ENCODE measurements around the gene C16orf74.

Gene C16orf74

DNA sequence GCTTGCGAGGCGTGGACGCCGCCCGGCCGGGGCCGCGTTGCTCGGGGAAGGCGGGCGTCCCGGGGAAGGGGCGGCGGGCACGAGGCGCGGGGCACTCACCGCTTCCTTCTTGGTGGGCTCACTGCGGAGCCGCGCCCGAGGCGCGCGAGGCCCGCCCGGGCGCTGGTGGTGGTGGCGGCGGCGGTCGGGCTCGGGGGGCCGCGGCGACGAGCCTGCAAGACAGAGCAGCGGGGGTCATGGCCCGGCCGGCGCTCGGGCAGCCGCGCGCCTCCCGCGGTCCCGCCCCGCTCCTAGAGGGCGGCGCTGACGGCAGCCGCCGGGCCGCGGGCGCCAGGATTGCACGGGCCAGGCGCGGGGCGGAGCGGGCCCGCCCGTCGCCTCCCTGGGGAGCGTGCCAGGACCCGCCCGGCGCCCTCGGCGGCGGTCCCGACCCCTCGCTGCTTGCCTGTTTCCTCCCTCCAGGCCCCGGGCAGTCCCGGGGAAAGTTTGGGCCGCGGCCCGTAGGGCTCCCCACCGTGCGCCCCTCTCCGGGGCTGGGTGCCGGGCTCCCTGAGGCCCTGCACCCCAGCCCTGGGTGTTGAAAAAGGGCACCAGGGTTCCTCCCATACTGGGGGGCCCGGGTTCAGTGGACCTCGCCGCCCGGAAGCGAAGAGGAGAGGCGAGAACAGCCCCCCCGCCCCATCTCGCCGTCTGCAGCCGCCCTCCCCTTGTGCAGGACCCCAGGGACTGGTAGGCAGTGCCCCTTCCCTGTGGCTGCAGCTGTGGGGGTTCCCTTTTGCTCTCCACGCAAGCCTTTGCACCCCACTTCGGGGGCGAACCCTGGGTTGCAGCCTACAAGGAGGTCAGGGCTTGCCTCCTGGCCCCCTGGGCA is at the start of gene C16orf74:
TSS of gene C16orf74 (minus strand) at position 270 of the 871 bp plus-strand sequence. CDS start 15,879 bp downstream, outside the sequence.
- DNase-seq (ENCODE audit: extremely low read depth in 1 of 2, low read depth in 1 of 2), result no peak

DNA sequence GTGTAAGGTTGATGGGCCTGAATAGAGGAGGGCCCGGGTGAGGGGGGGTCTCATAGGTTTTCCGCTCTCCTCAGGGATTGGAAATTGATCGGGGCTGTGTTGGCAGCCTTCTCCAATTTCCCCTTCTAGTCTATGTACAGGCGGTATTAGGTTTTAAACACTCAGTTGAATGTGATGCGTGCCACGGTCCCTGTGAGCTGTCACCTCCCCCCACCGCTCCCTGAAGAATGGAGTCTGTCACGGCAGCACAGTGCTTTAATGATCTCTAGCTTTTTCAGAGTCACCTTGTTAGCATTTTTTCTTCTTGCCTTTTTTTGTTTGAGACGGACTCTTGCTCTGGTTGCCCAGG is 49.4 kb upstream of the C16orf74 start:
- DNase-seq (ENCODE audit: extremely low read depth in 1 of 2, low read depth in 1 of 2), result no peak

DNA sequence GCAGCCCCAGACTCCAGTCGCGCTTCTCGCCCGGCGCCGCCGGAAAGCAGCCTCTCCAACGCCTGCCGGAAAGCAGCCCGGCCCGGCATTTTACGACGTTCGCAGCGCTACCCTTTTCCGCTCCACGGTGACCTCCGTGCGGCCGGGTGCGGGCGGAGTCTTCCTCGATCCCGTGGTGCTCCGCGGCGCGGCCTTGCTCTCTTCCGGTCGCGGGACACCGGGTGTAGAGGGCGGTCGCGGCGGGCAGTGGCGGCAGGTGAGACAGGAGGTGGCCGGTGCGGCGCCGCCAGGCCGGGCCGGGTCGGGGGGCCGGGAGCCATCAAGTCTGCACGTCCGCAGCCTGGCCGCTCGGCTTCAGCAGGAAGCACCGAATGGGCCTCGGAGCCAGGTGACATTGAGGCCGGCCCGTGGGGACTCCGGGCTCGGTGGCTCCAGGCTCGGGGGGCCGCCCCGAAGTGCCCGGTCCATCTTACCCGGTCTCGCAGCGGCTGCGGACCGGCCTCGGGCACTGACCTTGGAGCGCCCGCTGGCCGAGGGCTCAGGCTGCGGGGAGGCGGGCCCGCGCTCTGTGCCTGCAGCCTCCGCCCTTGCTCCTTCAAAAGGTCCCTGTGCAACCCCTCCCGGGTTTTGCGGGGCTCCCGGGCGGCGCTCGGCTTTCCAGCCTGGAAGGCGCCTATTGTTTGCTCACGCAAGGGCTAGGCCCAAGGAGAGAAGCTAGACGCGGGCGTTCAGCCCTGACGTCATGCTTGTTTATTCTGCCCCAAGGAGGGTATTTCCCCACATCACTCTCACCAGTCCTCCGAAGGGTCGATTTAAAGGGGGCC is 48.8 kb upstream of the C16orf74 start, which contains the start of the genes COX4I1 and EMC8:
TSS of gene COX4I1 (plus strand) at position 199 of the 824 bp plus-strand sequence. CDS start 1,511 bp downstream, outside the sequence.
TSS of gene EMC8 (minus strand) at position 48 of the 824 bp plus-strand sequence. CDS start 249 bp downstream, outside the sequence.
- DNase-seq (ENCODE audit: extremely low read depth in 1 of 2, low read depth in 1 of 2), result peak; percentile 82 to 88

DNA sequence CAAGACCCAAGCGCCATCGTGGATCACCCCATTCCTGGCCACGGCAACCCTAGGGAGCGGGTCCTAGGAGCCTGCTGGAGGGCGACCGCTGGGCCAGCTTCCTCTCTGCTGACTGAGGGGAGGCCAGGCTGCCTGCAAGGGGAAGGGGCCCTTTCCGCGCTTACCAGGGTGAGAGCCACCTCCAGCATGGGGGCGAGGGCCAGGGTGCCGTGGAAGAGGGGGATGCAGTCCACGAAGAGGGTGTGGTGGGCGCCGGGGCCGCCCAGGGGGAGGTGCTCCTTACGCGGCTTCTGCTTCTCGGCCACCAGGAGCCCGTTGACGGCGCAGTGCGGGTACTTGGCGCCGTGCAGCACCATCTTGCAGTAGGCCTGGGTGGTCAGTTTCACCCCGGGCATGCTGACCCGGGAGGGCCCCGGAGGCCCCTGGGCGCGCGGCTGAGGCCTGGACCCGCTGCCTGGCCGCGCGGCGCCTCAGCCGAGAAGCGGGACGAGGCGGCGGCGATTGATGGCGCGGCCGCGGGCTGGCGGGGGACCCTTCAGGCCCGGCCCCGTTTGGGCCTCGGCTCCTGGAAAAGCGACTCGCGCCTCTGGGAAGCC is 48.1 kb upstream of the C16orf74 start:
- DNase-seq (ENCODE audit: extremely low read depth in 1 of 2, low read depth in 1 of 2), result no peak

DNA sequence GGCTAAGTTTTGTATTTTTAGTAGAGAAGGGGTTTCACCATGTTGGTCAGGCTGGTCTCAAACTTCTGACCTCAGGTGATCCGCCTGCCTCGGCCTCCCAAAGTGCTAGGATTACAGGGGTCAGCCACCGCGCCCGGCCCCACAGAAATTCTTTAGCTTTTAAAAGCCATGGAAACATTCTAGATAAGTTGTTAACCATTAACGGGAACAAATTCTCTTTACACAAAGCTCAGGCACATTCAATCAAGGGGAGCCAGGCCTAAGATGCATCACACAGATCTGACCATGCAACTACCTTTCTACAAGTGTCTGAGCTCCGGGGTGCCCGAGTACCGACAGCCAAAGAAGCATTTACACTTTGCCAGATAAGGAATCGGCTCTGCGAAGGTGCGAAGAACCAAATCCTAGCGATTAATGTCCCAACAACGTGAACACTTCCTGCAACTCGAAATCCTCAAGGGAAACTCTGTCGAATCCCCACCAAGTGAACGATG is 47.4 kb upstream of the C16orf74 start:
- no peak for DNase-seq (ENCODE audit: extremely low read depth in 1 of 2, low read depth in 1 of 2)

DNA sequence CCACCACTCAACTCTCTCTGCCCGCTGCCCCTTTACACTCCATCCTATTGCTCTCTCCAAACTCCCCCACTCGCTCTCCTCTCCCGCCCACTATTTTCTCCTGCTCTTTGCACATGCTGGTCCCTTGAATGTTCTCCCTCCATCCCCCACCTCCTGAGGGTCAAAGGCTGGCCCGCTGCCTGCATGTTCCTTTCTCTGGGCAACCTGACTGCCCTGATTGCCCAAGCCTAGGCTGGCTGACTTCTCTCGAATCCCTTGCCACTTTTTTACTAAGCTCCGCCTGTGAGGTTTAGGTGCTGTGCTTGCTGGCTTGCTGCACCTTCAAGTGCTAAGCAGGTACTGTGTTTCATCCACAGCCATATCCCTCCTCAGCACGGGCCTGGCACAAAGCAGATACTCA is 45.7 kb upstream of the C16orf74 start:
- DNase-seq (ENCODE audit: extremely low read depth in 1 of 2, low read depth in 1 of 2), result no peak

DNA sequence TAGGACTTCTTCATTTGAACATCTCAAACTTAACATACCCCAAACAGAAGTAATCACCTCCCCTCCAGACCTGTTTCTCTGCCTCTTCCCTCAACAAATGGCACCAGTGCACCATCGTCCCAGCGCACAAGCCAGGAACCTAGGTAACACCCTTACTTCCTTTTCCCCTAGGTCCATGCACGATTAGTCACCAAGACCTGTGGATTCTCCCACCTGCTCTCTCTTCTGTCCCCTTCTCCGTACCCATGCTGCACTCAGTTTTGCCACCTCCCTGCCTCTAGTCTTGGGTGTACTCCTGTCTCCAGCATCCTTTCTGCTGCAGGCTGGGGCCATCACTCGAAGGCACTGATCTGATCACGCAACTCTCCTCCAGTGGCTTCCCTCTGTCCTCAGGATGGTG is 45.3 kb upstream of the C16orf74 start:
- DNase-seq (ENCODE audit: extremely low read depth in 1 of 2, low read depth in 1 of 2), result no peak

DNA sequence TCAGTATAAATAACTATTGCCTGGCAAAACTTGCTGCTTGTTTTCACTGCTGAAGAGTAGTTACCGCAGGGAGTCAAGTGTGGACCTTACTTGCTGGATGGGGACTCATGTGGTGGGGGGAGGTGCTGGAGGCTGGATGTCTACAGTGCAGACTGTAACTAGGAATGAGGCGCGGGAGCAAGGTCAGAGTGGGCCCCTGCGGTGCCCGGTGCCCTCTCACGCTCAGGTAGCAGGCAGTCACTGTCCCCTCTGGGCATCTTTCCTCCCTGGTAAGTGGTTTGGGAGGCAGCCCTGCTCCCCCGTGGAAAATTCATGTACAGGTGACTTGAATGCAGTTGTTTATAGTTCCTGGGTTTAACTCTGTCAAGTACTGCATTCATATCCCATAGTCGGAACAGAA is 43.8 kb upstream of the C16orf74 start:
- DNase-seq (ENCODE audit: extremely low read depth in 1 of 2, low read depth in 1 of 2), result no peak

DNA sequence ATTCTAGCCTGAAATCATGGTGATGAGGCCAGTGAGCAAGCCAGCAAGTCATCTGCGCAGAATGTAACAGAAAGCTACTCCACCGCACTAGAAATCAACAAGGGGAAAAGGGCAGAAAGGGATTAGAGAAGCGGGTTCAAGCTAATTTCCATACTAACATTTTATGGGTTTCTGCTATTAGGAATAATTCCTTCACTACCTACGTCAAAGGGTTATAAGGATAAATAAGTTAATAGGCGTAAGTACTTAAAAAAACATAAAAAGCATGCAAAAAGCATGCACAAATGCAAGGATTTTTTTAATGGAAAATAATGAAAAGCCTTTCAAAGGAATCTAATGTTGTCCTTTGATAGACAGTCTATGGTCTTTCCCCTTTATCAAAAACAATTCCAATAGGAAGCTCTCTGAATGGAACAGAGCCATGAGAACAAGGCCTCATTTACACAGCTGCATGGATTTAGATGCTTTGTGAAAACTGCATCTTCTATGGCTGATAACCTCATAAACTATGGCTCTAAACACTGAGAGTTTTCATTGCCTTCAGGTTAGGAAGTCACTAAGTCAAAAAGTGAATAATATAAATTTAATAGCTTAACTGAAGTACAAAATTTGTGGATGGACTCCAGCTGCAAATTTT is 42.9 kb upstream of the C16orf74 start:
- DNase-seq (ENCODE audit: extremely low read depth in 1 of 2, low read depth in 1 of 2), result no peak

DNA sequence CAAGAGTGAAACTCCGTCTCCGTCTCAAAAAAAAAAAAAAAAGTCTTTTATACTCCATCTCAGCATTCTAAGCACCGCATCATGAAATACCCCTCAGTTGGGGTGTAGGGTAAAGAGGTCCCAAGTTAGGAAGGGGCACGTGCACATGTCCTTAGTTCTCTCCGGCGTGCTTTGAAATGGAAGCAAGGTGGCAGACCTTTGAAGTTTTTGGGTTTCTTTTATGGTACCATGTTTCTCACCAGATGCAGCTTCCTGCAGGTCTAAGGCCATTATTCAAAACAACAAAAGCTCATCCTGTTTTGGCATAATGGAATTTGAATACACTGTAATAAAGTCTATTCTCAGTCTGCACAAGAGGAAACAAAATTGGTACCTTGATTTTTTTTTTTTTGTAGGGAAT is 38.9 kb upstream of the C16orf74 start:
- no peak for DNase-seq (ENCODE audit: extremely low read depth in 1 of 2, low read depth in 1 of 2)

DNA sequence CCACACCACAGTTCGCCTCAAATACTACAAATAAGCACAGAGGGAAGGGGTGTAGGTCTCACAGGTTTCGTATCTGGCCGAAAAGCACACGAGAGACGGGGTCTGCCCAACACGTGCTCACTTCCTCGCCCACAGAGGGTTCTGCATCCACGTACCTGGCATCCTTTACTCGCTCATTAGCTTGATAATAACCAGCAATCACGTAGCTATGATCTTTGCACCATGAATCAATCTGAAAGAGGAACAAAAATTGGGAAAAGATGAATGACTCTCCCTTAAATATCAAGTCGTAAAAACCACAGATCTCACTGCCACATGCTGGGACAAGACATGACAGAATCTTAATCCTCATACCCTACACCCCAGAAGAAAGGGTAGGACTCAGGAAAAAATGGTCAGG is 37.9 kb upstream of the C16orf74 start:
- no peak for DNase-seq (ENCODE audit: extremely low read depth in 1 of 2, low read depth in 1 of 2)

DNA sequence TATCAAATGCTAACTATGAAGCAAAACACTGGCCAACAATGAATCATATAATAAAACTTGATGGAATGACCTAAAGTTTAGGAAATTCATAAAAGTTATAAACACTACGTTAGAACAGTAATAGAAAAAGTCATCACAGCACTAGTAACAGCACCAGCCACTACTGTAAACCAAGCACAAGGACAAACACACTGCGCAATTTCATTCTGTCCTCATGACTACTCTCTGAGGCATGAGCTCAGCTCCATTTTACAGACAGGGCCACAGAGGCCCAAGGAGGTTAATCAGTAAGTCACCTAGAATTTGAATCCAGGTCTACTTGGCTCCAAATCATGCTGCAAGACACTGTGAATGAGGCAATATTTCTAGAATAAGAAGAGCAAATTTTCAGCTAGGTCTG is 35.0 kb upstream of the C16orf74 start:
- no peak for DNase-seq (ENCODE audit: extremely low read depth in 1 of 2, low read depth in 1 of 2)

DNA sequence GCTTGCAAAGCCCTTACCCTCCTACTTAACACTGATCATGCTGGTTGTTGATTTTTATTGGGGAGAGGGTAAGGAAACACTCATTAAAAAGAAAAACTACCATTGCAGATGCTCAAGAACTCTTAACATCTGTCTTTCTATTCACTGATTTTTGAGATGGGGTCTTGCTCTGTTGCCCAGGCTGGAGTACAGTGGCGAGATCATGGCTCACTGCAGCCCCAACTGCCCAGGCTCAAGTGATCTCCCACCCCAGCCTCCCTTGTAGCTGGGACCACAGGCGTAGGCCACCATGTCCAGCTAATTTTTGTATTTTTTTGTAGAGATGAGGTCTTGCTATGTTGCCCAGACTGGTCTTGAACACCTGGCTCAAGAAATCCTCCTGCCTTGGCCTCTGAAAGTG is 33.9 kb upstream of the C16orf74 start:
- DNase-seq (ENCODE audit: extremely low read depth in 1 of 2, low read depth in 1 of 2), result no peak

DNA sequence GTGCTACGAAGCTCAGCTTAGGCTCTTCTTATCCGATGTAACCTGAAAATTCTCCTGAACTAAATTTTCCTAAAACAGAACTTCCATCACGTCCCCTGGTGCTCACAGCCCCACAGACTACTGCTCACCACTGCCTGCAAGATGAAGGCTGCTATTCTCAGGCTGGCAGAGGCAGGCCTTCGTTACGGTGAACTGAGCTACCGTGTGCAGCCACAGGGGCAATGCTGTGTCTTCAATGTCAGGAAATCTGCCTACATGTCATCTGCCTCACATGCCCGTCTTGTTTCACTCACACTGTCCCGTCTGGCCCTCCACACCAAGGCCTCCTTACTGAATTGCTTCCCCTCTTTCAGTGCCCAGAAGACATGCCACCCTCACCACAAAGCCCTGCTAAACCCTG is 32.5 kb upstream of the C16orf74 start:
- no peak for DNase-seq (ENCODE audit: extremely low read depth in 1 of 2, low read depth in 1 of 2)

DNA sequence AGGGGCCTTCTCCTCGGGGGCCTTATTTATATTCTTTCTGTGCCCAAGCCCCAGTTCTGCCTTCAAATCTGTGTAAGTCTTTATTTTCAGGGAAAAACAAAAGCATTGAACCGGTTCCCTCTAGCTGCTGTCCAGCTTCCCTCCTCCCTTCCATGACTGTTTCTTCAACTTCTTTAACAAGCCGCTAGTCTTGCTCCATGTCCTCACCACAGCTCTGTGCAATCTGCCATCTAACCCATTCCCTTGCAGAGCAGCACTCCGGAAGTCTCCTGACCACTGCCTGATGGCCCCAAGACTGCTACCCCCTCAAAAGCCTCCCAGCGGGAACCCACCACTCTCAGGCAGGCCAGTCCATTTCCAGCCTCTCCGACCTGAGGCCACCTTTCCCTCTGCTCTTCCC is 31.6 kb upstream of the C16orf74 start:
- DNase-seq (ENCODE audit: extremely low read depth in 1 of 2, low read depth in 1 of 2), result no peak

DNA sequence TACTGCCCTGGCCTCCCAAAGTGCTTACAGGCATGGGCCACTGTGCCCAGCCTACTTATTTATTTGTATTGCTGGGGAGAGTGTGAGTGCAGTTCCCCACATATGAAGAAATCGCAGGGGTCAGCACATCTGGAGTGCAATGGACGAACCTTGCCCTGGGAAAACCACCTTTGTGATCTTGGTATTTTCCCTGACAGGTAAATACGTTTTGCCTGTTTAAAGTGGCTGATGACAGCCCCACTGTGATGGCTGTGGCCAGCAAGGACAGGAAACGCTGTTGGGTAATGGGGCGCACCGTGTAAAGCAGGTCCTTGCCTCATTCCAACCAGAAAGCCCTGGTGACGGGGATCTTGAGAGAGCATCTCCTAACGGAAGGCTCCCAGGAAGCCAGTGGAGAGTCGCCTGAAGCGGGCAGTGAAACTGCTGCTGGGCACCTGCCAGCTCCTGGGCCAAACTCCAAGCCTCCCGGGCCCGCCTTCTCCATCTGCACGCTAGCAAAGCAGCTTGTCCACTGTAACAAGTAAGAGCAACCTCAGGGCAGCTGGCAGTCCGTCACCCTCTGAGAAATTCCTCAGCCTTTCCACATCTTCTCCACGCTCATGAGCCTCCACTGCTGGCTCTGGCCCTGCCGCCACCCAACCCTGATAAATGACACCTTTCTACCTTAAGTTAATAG is 30.9 kb upstream of the C16orf74 start:
- DNase-seq (ENCODE audit: extremely low read depth in 1 of 2, low read depth in 1 of 2), result no peak

DNA sequence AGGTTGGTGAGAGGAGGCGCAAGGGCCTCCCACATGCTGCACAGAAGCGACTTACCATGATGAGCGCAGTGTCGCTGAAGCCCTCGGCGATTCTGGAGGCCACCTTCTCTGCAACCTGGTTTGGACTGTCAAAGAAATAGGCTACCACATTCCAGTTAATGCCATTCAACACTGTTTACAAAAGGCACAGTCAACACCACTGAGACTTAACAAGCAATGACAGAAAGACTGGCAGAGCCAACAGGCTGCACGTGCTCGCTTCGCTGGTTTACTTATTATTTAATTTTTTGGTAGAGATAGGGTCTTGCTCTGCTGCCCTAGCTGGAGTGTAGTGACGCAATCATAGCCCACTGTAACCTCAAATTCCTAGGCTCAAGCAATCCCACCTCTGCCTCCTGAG is 30.3 kb upstream of the C16orf74 start:
- DNase-seq (ENCODE audit: extremely low read depth in 1 of 2, low read depth in 1 of 2), result no peak

DNA sequence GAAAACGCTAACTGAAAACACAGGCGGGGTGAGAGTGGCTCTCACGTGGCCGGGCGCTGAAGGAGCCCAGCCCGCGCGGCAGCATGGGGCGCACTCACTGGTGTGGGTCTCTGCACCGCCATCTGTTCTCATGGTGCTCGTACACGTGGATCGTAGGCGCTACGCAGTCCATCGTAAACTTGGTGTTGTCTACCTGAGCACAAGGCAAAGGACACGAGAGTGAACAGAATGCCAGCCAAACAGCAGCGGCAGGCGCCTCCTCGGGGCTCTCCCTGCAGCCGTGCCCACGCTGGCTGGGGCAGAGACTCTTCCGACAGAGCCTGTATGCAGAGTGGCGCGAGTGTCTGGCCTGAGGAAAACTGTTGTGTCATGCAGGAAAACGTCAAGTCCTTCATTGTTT is 29.4 kb upstream of the C16orf74 start:
- DNase-seq (ENCODE audit: extremely low read depth in 1 of 2, low read depth in 1 of 2), result no peak

DNA sequence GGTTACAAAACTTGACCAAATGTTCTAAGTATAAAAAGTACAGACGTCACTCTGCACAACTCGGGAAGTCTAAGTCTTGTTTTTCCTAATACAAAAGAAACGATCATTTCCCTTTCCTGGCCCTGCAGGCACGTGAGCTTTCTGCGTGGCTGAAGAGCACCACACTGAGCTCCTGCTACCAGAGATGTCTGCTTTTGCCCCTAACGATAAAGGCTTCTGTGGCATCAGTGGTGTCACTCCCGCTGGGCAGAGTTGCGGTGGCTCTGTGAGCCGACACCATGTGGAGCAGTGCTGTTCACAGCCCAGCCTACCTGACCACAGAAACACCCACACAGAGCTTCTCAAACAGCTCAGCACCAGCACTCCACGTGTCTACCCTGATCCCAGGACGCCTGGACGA is 28.0 kb upstream of the C16orf74 start:
- DNase-seq (ENCODE audit: extremely low read depth in 1 of 2, low read depth in 1 of 2), result no peak

DNA sequence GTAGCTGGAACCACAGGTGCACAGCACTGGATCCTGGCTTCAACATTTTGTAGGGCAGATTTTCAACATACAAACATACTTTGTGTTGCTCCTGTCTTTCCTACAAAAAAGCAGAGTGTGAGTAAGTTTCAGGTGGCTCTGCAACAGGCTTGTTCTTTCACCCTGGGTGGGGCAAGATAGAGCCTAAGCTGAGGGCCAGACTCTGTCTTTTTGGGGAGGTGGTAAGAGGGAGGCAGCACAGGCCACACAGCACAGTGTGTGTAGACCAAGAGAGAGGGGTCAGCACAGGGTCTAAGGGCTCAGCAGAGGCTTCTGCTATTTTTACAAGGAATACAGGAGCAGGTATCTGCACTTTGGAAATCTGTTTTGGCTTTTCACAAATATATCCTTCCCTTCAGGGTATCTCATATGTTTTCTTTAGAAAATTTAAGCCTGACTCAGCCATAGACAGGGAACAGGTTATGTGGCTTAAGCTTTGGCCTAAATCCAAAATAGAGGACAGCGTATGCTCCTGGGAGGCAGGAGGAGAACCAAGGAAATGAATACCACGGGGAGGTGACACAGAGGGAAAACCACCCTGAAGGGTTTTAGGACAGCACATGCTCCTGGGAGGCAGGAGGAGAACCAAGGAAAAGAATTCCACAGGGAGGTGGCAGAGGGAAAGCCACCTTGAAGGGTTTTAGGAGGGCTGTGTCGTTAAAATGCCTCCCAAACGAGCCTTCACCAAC is 26.9 kb upstream of the C16orf74 start:
- no peak for DNase-seq (ENCODE audit: extremely low read depth in 1 of 2, low read depth in 1 of 2)
